Neural progenitor cell (in vitro differentiated cells): Measurements from ENCODE around the gene OSTF1. TPM values are rescaled to one million over a fixed set of nuclear protein-coding genes. Genes with fewer than 3 reads are reported as not detected.

Experiments
- DNase-seq: peaks from one replicate; pipeline ENCODE4 v3.0.0-alpha.2; 2016; ENCODE audit warnings: low spot score
- H2AFZ ChIP-seq: fragments of 200-600 bp; sonication (generic); replicated peaks from 2 replicates; pipeline ENCODE4 v1.6.1; 2016; ENCODE audit warnings: antibody characterized with exemption
- H3F3A ChIP-seq: fragments of 200-600 bp; sonication (generic); 2 replicates; pipeline ENCODE4 v1.6.1; 2016; ENCODE audit warnings: antibody characterized with exemption, low read depth
- H3K27ac ChIP-seq: fragments of 200-600 bp; sonication (generic); 2 replicates; pipeline ENCODE4 v1.5.1; 2016; ENCODE audit warnings: mild to moderate bottlenecking
- H3K27me3 ChIP-seq: fragments of 200-600 bp; sonication (generic); 2 replicates; pipeline ENCODE4 v1.6.1; 2016; ENCODE audit warnings: mild to moderate bottlenecking, moderate library complexity
- H3K36me3 ChIP-seq: fragments of 200-600 bp; sonication (generic); 2 replicates; pipeline ENCODE4 v1.5.1; 2016
- H3K4me1 ChIP-seq: fragments of 200-600 bp; sonication (generic); 2 replicates; pipeline ENCODE4 v1.6.1; 2016; ENCODE audit warnings: mixed run types
- H3K4me2 ChIP-seq: fragments of 200-600 bp; sonication (generic); 2 replicates; pipeline ENCODE4 v1.6.1; 2016
- H3K4me3 ChIP-seq: fragments of 200-600 bp; sonication (generic); 2 replicates; pipeline ENCODE4 v1.5.1; 2016
- H3K79me2 ChIP-seq: fragments of 200-600 bp; sonication (generic); 2 replicates; pipeline ENCODE4 v1.6.1; 2016; ENCODE audit warnings: low read depth
- H3K9ac ChIP-seq: fragments of 200-600 bp; sonication (generic); 2 replicates; pipeline ENCODE4 v1.6.1; 2016
- H3K9me3 ChIP-seq: fragments of 200-600 bp; sonication (generic); 2 replicates; pipeline ENCODE4 v1.5.1; 2016; ENCODE audit warnings: low read depth
- H4K20me1 ChIP-seq: fragments of 200-600 bp; sonication (generic); 2 replicates; pipeline ENCODE4 v1.6.1; 2016; ENCODE audit warnings: low read depth
- H3K27ac Mint-ChIP-seq: 3 replicates; pipeline ENCODE4 v1.8.0; 2021; ENCODE audit warnings: mixed read lengths
- H3K27me3 Mint-ChIP-seq: 2 replicates; pipeline ENCODE4 v1.8.0; 2022; ENCODE audit warnings: low read depth, mild to moderate bottlenecking, inconsistent platforms, moderate library complexity, mixed read lengths; ENCODE audit not compliant: insufficient read depth
- H3K36me3 Mint-ChIP-seq: 3 replicates; pipeline ENCODE4 v1.8.0; 2021; ENCODE audit warnings: mixed read lengths
- H3K4me1 Mint-ChIP-seq: 3 replicates; pipeline ENCODE4 v1.8.0; 2021; ENCODE audit warnings: mixed read lengths
- H3K4me3 Mint-ChIP-seq: 3 replicates; pipeline ENCODE4 v1.8.0; 2021; ENCODE audit warnings: mild to moderate bottlenecking, moderate library complexity, mixed read lengths
- H3K9me3 Mint-ChIP-seq: 3 replicates; pipeline ENCODE4 v1.8.0; 2020; ENCODE audit warnings: mixed read lengths
- CTCF ChIP-seq: fragments of 200-600 bp; sonication (generic); IDR thresholded peaks from 2 replicates; pipeline ENCODE4 v1.5.1; 2017; ENCODE audit warnings: antibody characterized with exemption, mild to moderate bottlenecking
- EZH2 ChIP-seq: fragments of 200-600 bp; sonication (generic); IDR thresholded peaks from 2 replicates; pipeline ENCODE4 v1.6.1; 2017; ENCODE audit warnings: antibody characterized with exemption, mild to moderate bottlenecking, moderate library complexity
- EZH2phosphoT487 ChIP-seq: fragments of 200-600 bp; sonication (generic); IDR thresholded peaks from 2 replicates; pipeline ENCODE4 v1.6.1; 2017; ENCODE audit warnings: antibody characterized with exemption
- total RNA-seq: library from RNA; depleted of rRNA; stranded (reverse); fragments of >200 nt; gene quantifications from 2 replicates; pipeline ENCODE4 v1.2.3, GENCODE V29; 2015; ENCODE audit warnings: low replicate concordance

OSTF1 gene
- total RNA-seq, 1 donor from 2014 or later: 1.3 TPM

- no peak overlapping the region for H3K4me3 ChIP-seq
- Mint-ChIP-seq H3K9me3 (peaks cover 5% of the 10 kb centered on the region), H3K4me3 (no peak overlapping the region), H3K27ac (no peak overlapping the region), H3K27me3 (no peaks in the 10 kb centered on the region), H3K4me1 (no peaks in the 10 kb centered on the region), H3K36me3 (no peaks in the 10 kb centered on the region)
- no peak overlapping the region for H3K27ac ChIP-seq
- no peaks in the 10 kb centered on the region for H3K79me2 ChIP-seq
- no peaks in the 10 kb centered on the region for H3F3A ChIP-seq
- DNase-seq: no peak
- no peak overlapping the region for H2AFZ ChIP-seq
- no peaks in the 10 kb centered on the region for H3K27me3 ChIP-seq
- H3K9ac ChIP-seq: no peak overlapping the region
- TF ChIP-seq EZH2phosphoT487 (no peak), EZH2 (no peak), CTCF (no peak)
- no peaks in the 10 kb centered on the region for H3K4me1 ChIP-seq
- no peaks in the 10 kb centered on the region for H3K9me3 ChIP-seq
- H3K4me2 ChIP-seq: no peak overlapping the region
- H3K36me3 ChIP-seq: peaks cover 3% of the 10 kb centered on the region
- no peaks in the 10 kb centered on the region for H4K20me1 ChIP-seq
Observed at GRCh38 chr9:75169623-75170022, 81.3 kb downstream of the OSTF1 start.

GRCh38 chr9:75170898-75171360 lies 82.6 kb downstream of the OSTF1 start:
- Histone ChIP-seq H3K4me1 (no peaks in the 10 kb centered on the region), H4K20me1 (no peaks in the 10 kb centered on the region), H3K36me3 (peaks cover 3% of the 10 kb centered on the region), H3K4me2 (no peak overlapping the region), H3K4me3 (no peak overlapping the region), H3K9ac (no peak overlapping the region), H3K27me3 (no peaks in the 10 kb centered on the region), H2AFZ (no peak overlapping the region), H3K79me2 (no peaks in the 10 kb centered on the region), H3K27ac (no peak overlapping the region), H3F3A (no peaks in the 10 kb centered on the region), H3K9me3 (no peaks in the 10 kb centered on the region)
- Mint-ChIP-seq H3K9me3 (peaks cover 5% of the 10 kb centered on the region), H3K4me1 (peaks cover under 1% of the 10 kb centered on the region), H3K4me3 (no peak overlapping the region), H3K27ac (no peak overlapping the region), H3K27me3 (no peaks in the 10 kb centered on the region), H3K36me3 (no peaks in the 10 kb centered on the region)
- no peak for DNase-seq
- TF ChIP-seq EZH2 (no peak), CTCF (no peak), EZH2phosphoT487 (no peak)

GRCh38 chr9:75175395-75175794 lies 87.1 kb downstream of the OSTF1 start:
- Histone ChIP-seq H2AFZ (no peak overlapping the region), H3K79me2 (no peaks in the 10 kb centered on the region), H3K27ac (no peak overlapping the region), H3K9ac (no peak overlapping the region), H3K4me1 (no peaks in the 10 kb centered on the region), H3K4me3 (no peak overlapping the region), H3F3A (no peaks in the 10 kb centered on the region), H4K20me1 (no peaks in the 10 kb centered on the region), H3K36me3 (no peaks in the 10 kb centered on the region), H3K9me3 (no peaks in the 10 kb centered on the region), H3K27me3 (no peaks in the 10 kb centered on the region), H3K4me2 (no peak overlapping the region)
- DNase-seq: no peak
- TF ChIP-seq EZH2 (no peak), CTCF (no peak), EZH2phosphoT487 (no peak)
- Mint-ChIP-seq H3K27ac (no peak overlapping the region), H3K4me1 (peaks cover 6% of the 10 kb centered on the region), H3K9me3 (peaks cover 5% of the 10 kb centered on the region), H3K4me3 (no peak overlapping the region), H3K36me3 (no peaks in the 10 kb centered on the region), H3K27me3 (no peaks in the 10 kb centered on the region)
